GM12864 (cell line): Measurements from ENCODE around the gene CADM1.

Source experiments
- DNase-seq: peaks from one replicate; pipeline ENCODE4 v3.0.0-alpha.2; 2011; ENCODE audit warnings: low read depth
- H3K4me3 ChIP-seq: 2 replicates; pipeline ENCODE4 v1.5.1; 2011; ENCODE audit warnings: mild to moderate bottlenecking, low read depth, low read length, control low read depth
- CTCF ChIP-seq: IDR thresholded peaks from 2 replicates; pipeline ENCODE4 v1.5.1; 2011; ENCODE audit warnings: low read depth, mild to moderate bottlenecking, moderate library complexity, low read length, control low read depth, inconsistent platforms; ENCODE audit errors: missing control alignments

CADM1 gene

GRCh38 chr11:115153135-115153534 lies 351.1 kb downstream of the CADM1 start:
- H3K4me3 ChIP-seq, result no peak overlapping the region
- DNase-seq, result no peak
- TF ChIP-seq CTCF, result no peak

DNA sequence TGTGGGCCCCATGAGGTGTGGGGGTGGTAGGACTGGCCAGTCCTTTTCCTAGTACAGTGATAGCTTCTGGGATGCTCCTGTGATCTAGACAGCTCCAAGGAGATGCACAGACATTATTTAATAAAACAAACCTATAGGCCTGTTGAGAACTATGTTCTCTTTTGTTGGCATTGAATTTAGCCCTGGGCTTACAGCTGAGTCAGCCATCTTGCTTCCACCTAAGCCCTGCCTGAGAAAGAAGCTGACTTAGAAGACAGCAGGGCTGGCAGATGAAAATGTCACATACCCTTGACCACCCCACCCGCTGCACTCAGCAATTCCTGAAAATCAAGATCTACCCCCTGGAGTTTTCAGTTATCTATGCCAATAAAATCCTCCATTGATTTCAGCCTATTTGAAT lies 353.2 kb downstream of the CADM1 start:
- DNase-seq, result no peak
- H3K4me3 ChIP-seq, result no peak overlapping the region
- TF ChIP-seq CTCF, result no peak

- no peak for DNase-seq
- no peak for TF ChIP-seq CTCF
Observed at GRCh38 chr11:115148691-115149090, 355.5 kb downstream of the CADM1 start.

GRCh38 chr11:115148101-115148500 lies 356.1 kb downstream of the CADM1 start:
- no peak overlapping the region for H3K4me3 ChIP-seq
- no peak for TF ChIP-seq CTCF
- DNase-seq, result no peak

More at GRCh38 chr11:115148691-115149090, 355.5 kb downstream of the CADM1 start:
- H3K4me3 ChIP-seq, result no peak overlapping the region

- no peak overlapping the region for H3K4me3 ChIP-seq
- DNase-seq, result no peak
- no peak for TF ChIP-seq CTCF
Observed at GRCh38 chr11:115147243-115147807, 356.9 kb downstream of the CADM1 start.

- no peak for DNase-seq
- TF ChIP-seq CTCF, result no peak
- no peak overlapping the region for H3K4me3 ChIP-seq
Observed at GRCh38 chr11:115146425-115146824, 357.8 kb downstream of the CADM1 start.

GRCh38 chr11:115145324-115145723 lies 358.9 kb downstream of the CADM1 start:
- no peak for DNase-seq
- no peak for TF ChIP-seq CTCF
- no peak overlapping the region for H3K4me3 ChIP-seq
